Neutrophil (primary cell): ENCODE measurements around the gene NHS.

Experiments
- H3K27ac ChIP-seq: fragments of 200-600 bp; sonication (generic); 2 replicates; pipeline ENCODE4 v1.5.1; 2016; ENCODE audit warnings: mild to moderate bottlenecking, moderate library complexity
- H3K27me3 ChIP-seq: fragments of 200-600 bp; sonication (generic); 2 replicates; pipeline ENCODE4 v1.6.0; 2016; ENCODE audit warnings: mild to moderate bottlenecking
- H3K36me3 ChIP-seq: fragments of 200-600 bp; sonication (generic); 2 replicates; pipeline ENCODE4 v1.5.1; 2017
- H3K4me1 ChIP-seq, 2 experiments: fragments of 200-600 bp in 1 of 2; sonication (generic) in 1 of 2; 1 replicate in 1 of 2; 2 replicates in 1 of 2; pipeline versions ENCODE4 v1.5.1 to v1.6.1; 2013 to 2016; ENCODE audit warnings: low read depth in 1 of 2, low read length in 1 of 2, mild to moderate bottlenecking in 1 of 2, moderate library complexity in 1 of 2; ENCODE audit not compliant: control insufficient read depth in 1 of 2, insufficient read depth in 1 of 2
- H3K4me3 ChIP-seq, 2 experiments: fragments of 200-600 bp in 1 of 2; sonication (generic) in 1 of 2; 1 replicate in 1 of 2; 2 replicates in 1 of 2; pipeline ENCODE4 v1.5.1; 2013 to 2016; ENCODE audit warnings: low read depth in 1 of 2, low read length in 1 of 2, mild to moderate bottlenecking in 1 of 2, moderate library complexity in 1 of 2
- H3K9me3 ChIP-seq: fragments of 200-600 bp; sonication (generic); 2 replicates; pipeline ENCODE4 v1.5.1; 2016
- CTCF ChIP-seq: fragments of 200-600 bp; sonication (generic); IDR thresholded peaks from 2 replicates; pipeline ENCODE4 v1.5.1; 2016; ENCODE audit warnings: antibody characterized with exemption

Gene NHS

GRCh38 chrX:17374619-17375366, at the start of gene NHS:
Gene NHS (plus strand): TSS chrX:17375200. CDS start chrX:17375758, 558 bp downstream.
- H3K9me3 ChIP-seq: no peaks in the 10 kb centered on the region
- no peak for TF ChIP-seq CTCF

GRCh38 chrX:17328837-17329236, 46.2 kb upstream of the NHS start:
- H3K9me3 ChIP-seq: no peaks in the 10 kb centered on the region
- no peaks in the 10 kb centered on the region for H3K36me3 ChIP-seq
- no peak for TF ChIP-seq CTCF
- H3K4me3 ChIP-seq: no peak overlapping the region
- no peak overlapping the region for H3K27ac ChIP-seq
- no peaks in the 10 kb centered on the region for H3K4me1 ChIP-seq
- H3K27me3 ChIP-seq: no peaks in the 10 kb centered on the region

More at GRCh38 chrX:17374619-17375366, at the start of gene NHS:
- Histone ChIP-seq H3K4me1 (no peaks in the 10 kb centered on the region), H3K4me3 (no peak within 1 kb of the TSS), H3K36me3 (no peaks in the 10 kb centered on the region), H3K27me3 (peaks cover 88% of the 10 kb centered on the region), H3K27ac (no peak within 1 kb of the TSS)

GRCh38 chrX:17336377-17336776, 38.6 kb upstream of the NHS start:
- Histone ChIP-seq H3K4me1 (no peaks in the 10 kb centered on the region), H3K4me3 (no peak overlapping the region), H3K27me3 (no peaks in the 10 kb centered on the region), H3K27ac (no peak overlapping the region), H3K36me3 (no peaks in the 10 kb centered on the region), H3K9me3 (no peaks in the 10 kb centered on the region)
- TF ChIP-seq CTCF: no peak

GRCh38 chrX:17355976-17356375, 19.0 kb upstream of the NHS start:
- Histone ChIP-seq H3K4me3 (no peak overlapping the region), H3K27ac (no peak overlapping the region), H3K9me3 (no peaks in the 10 kb centered on the region), H3K27me3 (no peaks in the 10 kb centered on the region), H3K36me3 (no peaks in the 10 kb centered on the region), H3K4me1 (no peaks in the 10 kb centered on the region)
- TF ChIP-seq CTCF: no peak

- no peak for TF ChIP-seq CTCF
- H3K9me3 ChIP-seq: no peaks in the 10 kb centered on the region
- H3K4me3 ChIP-seq: no peak overlapping the region
- no peaks in the 10 kb centered on the region for H3K36me3 ChIP-seq
- no peak overlapping the region for H3K27ac ChIP-seq
- no peaks in the 10 kb centered on the region for H3K4me1 ChIP-seq
- H3K27me3 ChIP-seq: no peaks in the 10 kb centered on the region
Observed at GRCh38 chrX:17359500-17359899, 15.5 kb upstream of the NHS start.
